ENCODE results near the gene THSD8. TPM values are rescaled to one million over a fixed set of nuclear protein-coding genes. Genes with fewer than 3 reads are reported as not detected.

THSD8 gene
- total and polyA plus RNA-seq, 2 of the 8 experiments (the other 6 are each of a cell fraction or from before 2014, with no cell fraction given) = 8.2 to 42.3 TPM

- TF ChIP-seq, protein P1, sequence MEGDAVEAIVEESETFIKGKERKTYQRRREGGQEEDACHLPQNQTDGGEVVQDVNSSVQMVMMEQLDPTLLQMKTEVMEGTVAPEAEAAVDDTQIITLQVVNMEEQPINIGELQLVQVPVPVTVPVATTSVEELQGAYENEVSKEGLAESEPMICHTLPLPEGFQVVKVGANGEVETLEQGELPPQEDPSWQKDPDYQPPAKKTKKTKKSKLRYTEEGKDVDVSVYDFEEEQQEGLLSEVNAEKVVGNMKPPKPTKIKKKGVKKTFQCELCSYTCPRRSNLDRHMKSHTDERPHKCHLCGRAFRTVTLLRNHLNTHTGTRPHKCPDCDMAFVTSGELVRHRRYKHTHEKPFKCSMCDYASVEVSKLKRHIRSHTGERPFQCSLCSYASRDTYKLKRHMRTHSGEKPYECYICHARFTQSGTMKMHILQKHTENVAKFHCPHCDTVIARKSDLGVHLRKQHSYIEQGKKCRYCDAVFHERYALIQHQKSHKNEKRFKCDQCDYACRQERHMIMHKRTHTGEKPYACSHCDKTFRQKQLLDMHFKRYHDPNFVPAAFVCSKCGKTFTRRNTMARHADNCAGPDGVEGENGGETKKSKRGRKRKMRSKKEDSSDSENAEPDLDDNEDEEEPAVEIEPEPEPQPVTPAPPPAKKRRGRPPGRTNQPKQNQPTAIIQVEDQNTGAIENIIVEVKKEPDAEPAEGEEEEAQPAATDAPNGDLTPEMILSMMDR (IDR thresholded peaks at IDR 0.05; ENCODE audit: control extremely low read depth in 1 of 3, insufficient read depth in 1 of 3, low read depth in 1 of 3, low read length in 3 of 3) = no peak
- TF ChIP-seq GABPA (IDR thresholded peaks at IDR 0.05; ENCODE audit: borderline replicate concordance, insufficient read depth, low read length) (no peak), YY1 (IDR thresholded peaks at IDR 0.05; ENCODE audit: low read depth, low read length) (peak; percentile 90), NRF1 (IDR thresholded peaks at IDR 0.05; ENCODE audit: low read depth, low read length) (no peak), KDM1A (IDR thresholded peaks at IDR 0.05; ENCODE audit: borderline replicate concordance, low read length) (no peak; the same call in 1 of the 2 replicates), CEBPB (IDR thresholded peaks at IDR 0.05; ENCODE audit: low read depth, low read length) (no peak), ZNF274 (IDR thresholded peaks at IDR 0.05; ENCODE audit: borderline replicate concordance, extremely low read depth, low read length) (no peak), TAF7 (optimal IDR thresholded peaks at IDR 0.05; ENCODE audit: borderline replicate concordance, low read depth, low read length) (no peak), JUND (IDR thresholded peaks at IDR 0.05; ENCODE audit: low read length) (no peak), HDAC2 (IDR thresholded peaks at IDR 0.05; ENCODE audit: borderline replicate concordance in 1 of 2, low read depth in 2 of 2, low read length in 2 of 2) (peak; percentile 4 to 94; a peak in 2 of 4 replicates), TCF12 (IDR thresholded peaks at IDR 0.05; ENCODE audit: low read depth, low read length) (no peak), RAD21 (IDR thresholded peaks at IDR 0.05 in 1 of 2, conservative IDR thresholded peaks at IDR 0.05 in 1 of 2; ENCODE audit: low read depth in 2 of 2, low read length in 2 of 2) (no peak), GTF2F1 (IDR thresholded peaks at IDR 0.05; ENCODE audit: borderline replicate concordance, low read depth, low read length) (no peak), SP4 (IDR thresholded peaks at IDR 0.05; ENCODE audit: low read length) (no peak), E2F6 (IDR thresholded peaks at IDR 0.05) (peak; percentile 95), SIX5 (IDR thresholded peaks at IDR 0.05; ENCODE audit: low read depth, low read length) (peak; percentile 84), SP2 (IDR thresholded peaks at IDR 0.05; ENCODE audit: low read length) (no peak), RBBP5 (IDR thresholded peaks at IDR 0.05; ENCODE audit: borderline replicate concordance, low read depth, low read length) (no peak), SRF (IDR thresholded peaks at IDR 0.05; ENCODE audit: low read depth, low read length) (0 out of 2 replicates have a peak, but pooled peaks have one; percentile 12), CREB1 (IDR thresholded peaks at IDR 0.05) (peak; percentile 95), CBX5 (IDR thresholded peaks at IDR 0.05; ENCODE audit: low read depth, low read length) (no peak)
Observed at GRCh38 chr19:12806242-12807081, 4.6 kb downstream of the THSD8 start, which contains the start of gene RNASEH2A (continued).

Measured in H1 (cell line).